ENCODE results near the gene EFCAB7.

Gene EFCAB7

GRCh38 chr1:63621075-63621474, 97.8 kb downstream of the EFCAB7 start:
- TF ChIP-seq CTCF (IDR thresholded peaks at IDR 0.05; ENCODE audit: insufficient read depth, low read depth, low read length, missing control alignments) = no peak

GRCh38 chr1:63621698-63622097, 98.4 kb downstream of the EFCAB7 start:
- TF ChIP-seq CTCF (IDR thresholded peaks at IDR 0.05; ENCODE audit: insufficient read depth, low read depth, low read length, missing control alignments) = no peak
- no peak overlapping the region for H3K4me3 ChIP-seq (ENCODE audit: low read depth, low read length)
- no peak for DNase-seq (ENCODE audit: low read depth)

More at GRCh38 chr1:63621075-63621474, 97.8 kb downstream of the EFCAB7 start:
- H3K4me3 ChIP-seq (ENCODE audit: low read depth, low read length) = no peak overlapping the region
- no peak for DNase-seq (ENCODE audit: low read depth)

All from GM12865 (cell line).